ENCODE measurements around the gene OR3A2. TPM values are rescaled to one million over a fixed set of nuclear protein-coding genes. Genes with fewer than 3 reads are reported as not detected.

Gene OR3A2
- total and polyA plus RNA-seq, 2 of the 13 experiments (the other 11 are each of a cell fraction or from before 2014, with no cell fraction given): not detected

- no peak for DNase-seq (ENCODE audit: low spot score)
- no peaks in the 10 kb centered on the region for H3K79me2 ChIP-seq (ENCODE audit: insufficient read depth, low read length)
- in situ Hi-C loops (cut with HindIII; ENCODE audit: extremely low pct_ligation_motif_present, low pct_unique_long_range_greater_than_20kb): no loop called here
- H3K27ac ChIP-seq (ENCODE audit: extremely low read length, insufficient read depth, low read length): no peak overlapping the region
- CTCF ChIA-PET (ENCODE audit: low intra/inter-chr PET ratio, low total read pairs): no interaction called here
- no peak overlapping the region for H3K9ac ChIP-seq (ENCODE audit: insufficient read depth, low read depth, low read length)
- FAIRE-seq: no peak
- ATAC-seq: no peak
- H3K36me3 ChIP-seq (replicated peaks in 1 of 2; ENCODE audit: control insufficient read depth in 1 of 2, insufficient read depth in 2 of 2, low read length in 2 of 2): no peaks in the 10 kb centered on the region
- H3K4me3 ChIP-seq (replicated peaks in 1 of 3; ENCODE audit: insufficient read depth in 1 of 3, low read depth in 2 of 3, low read length in 3 of 3): no peak overlapping the region
- no peaks in the 10 kb centered on the region for H3K9me3 ChIP-seq (ENCODE audit: low read length)
- H3K27me3 ChIP-seq (ENCODE audit: control insufficient read depth in 1 of 2, insufficient read depth in 2 of 2, low read length in 2 of 2): peaks cover 2 to 3% of the 10 kb centered on the region in 2 experiments; a peak in 1 of 5 replicates
- TF ChIP-seq NFKBIZ (CRISPR knock-in tag; IDR thresholded peaks at IDR 0.05) (no peak), ZBTB10 (CRISPR knock-in tag; IDR thresholded peaks at IDR 0.05; ENCODE audit: borderline replicate concordance) (no peak), SMAD1 (CRISPR knock-in tag; IDR thresholded peaks at IDR 0.05; ENCODE audit: borderline replicate concordance, low read depth) (no peak), ERF (CRISPR knock-in tag; IDR thresholded peaks at IDR 0.05) (no peak), ZMYM4 (CRISPR knock-in tag; IDR thresholded peaks at IDR 0.05) (no peak), ZNF281 (CRISPR knock-in tag; IDR thresholded peaks at IDR 0.05; ENCODE audit: borderline replicate concordance) (no peak), CHCHD3 (CRISPR knock-in tag; IDR thresholded peaks at IDR 0.05) (no peak), SKIL (CRISPR knock-in tag; IDR thresholded peaks at IDR 0.05; ENCODE audit: borderline replicate concordance) (no peak), ATM (IDR thresholded peaks at IDR 0.05; ENCODE audit: borderline replicate concordance) (no peak), ZBTB49 (CRISPR knock-in tag; IDR thresholded peaks at IDR 0.05; ENCODE audit: borderline replicate concordance) (no peak)
- no TSS peak for BruUV-seq (replicated peaks)
- H2AFZ ChIP-seq (ENCODE audit: low read length): no peak overlapping the region
- intact Hi-C loops (cut with micrococcal nuclease; ENCODE audit: unreplicated experiment): no loop called here
- H3K4me2 ChIP-seq (ENCODE audit: low read depth, low read length): no peak overlapping the region
- no peaks in the 10 kb centered on the region for H3K4me1 ChIP-seq (ENCODE audit: insufficient read depth, low read length)
- WGBS (ENCODE audit: low lambda C conversion rate): 37% methylated on average over 5 of the region's 5 CpGs
- POLR2A ChIA-PET: no interaction called here
- no peaks in the 10 kb centered on the region for H4K20me1 ChIP-seq (ENCODE audit: insufficient read depth, low read length)
Measured at GRCh38 chr17:3415610-3416009, 29.5 kb upstream of the OR3A2 start.
